HepG2 (cell line): ENCODE results near the gene PGAP3.

ENCODE experiments used
- HOXD1 ChIP-seq: sonication (generic); formaldehyde crosslinking; IDR thresholded peaks from 2 replicates; pipeline ENCODE4 v1.5.0; 2020; ENCODE audit warnings: missing genetic modification reagents
- LCORL ChIP-seq, 2 experiments: fragments of 450-650 bp in 1 of 2; sonication (generic) in 1 of 2; formaldehyde crosslinking in 1 of 2; IDR thresholded peaks; 2 replicates each; pipeline versions ENCODE4 v1.5.0 to v1.6.1; 2017 to 2020; ENCODE audit warnings: antibody characterized with exemption in 1 of 2, missing genetic modification reagents in 1 of 2
- POLR2A ChIP-seq, 2 experiments: IDR thresholded peaks; 2 replicates each; pipeline ENCODE4 v1.6.1; 2011; ENCODE audit warnings: low read depth in 2 of 2, low read length in 2 of 2, mild to moderate bottlenecking in 1 of 2, moderate library complexity in 1 of 2; ENCODE audit not compliant: insufficient read depth in 1 of 2
- ZNF577 ChIP-seq: sonication (generic); formaldehyde crosslinking; IDR thresholded peaks from 2 replicates; pipeline ENCODE4 v1.4.0; 2020; ENCODE audit warnings: mild to moderate bottlenecking, low read depth, missing genetic modification reagents, borderline replicate concordance
- TF ChIP-seq, protein P1 (sequence below): sonication (generic); formaldehyde crosslinking; IDR thresholded peaks from 2 replicates; pipeline ENCODE4 v1.5.0; 2020; ENCODE audit warnings: mild to moderate bottlenecking, missing genetic modification reagents, moderate library complexity
- TF ChIP-seq, protein P2 (sequence below): sonication (generic); formaldehyde crosslinking; IDR thresholded peaks from 2 replicates; pipeline ENCODE4 v1.8.1; 2023; ENCODE audit warnings: mild to moderate bottlenecking, missing genetic modification reagents

DNA sequence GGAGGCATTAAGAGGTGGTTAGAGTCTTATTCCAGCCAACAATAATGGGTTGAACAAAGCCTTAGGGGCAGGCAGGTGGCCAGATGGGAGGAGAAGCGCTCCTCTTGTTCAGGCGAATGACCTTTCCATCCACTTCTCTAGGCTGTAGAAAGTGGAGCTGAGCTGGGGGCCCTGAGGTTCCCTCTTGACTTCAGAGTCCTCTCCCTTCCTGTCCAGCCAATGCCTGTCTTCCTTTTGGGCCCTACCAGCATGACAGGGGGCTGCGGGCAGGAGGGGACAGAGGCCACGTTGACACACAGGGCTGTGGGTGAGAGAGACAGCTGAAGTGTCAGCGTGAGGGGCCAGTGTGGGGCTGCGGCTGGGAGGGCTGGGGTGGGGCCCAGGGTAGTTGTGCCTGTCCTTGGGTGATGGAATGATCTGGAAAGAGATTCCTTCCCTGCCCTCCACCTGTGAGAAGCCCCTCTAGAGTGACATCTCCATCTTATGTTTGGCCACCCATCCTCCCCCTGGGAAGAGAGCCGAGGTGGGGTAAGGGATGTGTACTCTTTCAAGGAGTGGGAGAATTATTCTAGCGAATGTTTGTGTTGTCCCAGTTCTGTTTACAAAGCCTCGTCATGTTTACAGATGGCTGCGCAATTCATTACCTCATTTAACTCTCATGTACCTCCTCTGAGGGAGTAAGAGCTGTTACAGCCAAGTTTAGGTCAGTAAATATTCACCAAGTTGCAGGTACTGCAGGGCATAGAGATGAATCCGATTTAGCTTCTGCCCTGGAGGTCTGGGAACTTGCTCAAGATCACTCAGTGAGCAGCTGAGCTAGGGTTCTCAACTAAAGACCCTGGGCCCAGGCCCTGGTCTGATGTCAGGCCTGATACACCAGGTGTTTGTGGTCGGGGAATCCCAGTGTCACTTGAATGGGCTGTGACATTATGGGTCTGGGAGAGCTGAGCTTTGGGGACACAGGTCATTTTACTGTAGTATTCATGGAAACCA is 15.3 kb upstream of the PGAP3 start:
- peak; percentile 21; the same call in 1 of the 2 replicates for TF ChIP-seq HOXD1 (CRISPR knock-in tag)
- TF ChIP-seq ZNF577 (CRISPR knock-in tag): no peak
- TF ChIP-seq POLR2A (IDR thresholded peaks at IDR 0.05; ENCODE audit: insufficient read depth in 1 of 2, low read depth in 2 of 2, low read length in 2 of 2): peak; percentile 47 to 54; a peak in 3 of 4 replicates
- no peak for TF ChIP-seq LCORL (IDR thresholded peaks at IDR 0.05)
- TF ChIP-seq LCORL (CRISPR knock-in tag; IDR thresholded peaks at IDR 0.05): peak; percentile 94
- TF ChIP-seq, protein P1, sequence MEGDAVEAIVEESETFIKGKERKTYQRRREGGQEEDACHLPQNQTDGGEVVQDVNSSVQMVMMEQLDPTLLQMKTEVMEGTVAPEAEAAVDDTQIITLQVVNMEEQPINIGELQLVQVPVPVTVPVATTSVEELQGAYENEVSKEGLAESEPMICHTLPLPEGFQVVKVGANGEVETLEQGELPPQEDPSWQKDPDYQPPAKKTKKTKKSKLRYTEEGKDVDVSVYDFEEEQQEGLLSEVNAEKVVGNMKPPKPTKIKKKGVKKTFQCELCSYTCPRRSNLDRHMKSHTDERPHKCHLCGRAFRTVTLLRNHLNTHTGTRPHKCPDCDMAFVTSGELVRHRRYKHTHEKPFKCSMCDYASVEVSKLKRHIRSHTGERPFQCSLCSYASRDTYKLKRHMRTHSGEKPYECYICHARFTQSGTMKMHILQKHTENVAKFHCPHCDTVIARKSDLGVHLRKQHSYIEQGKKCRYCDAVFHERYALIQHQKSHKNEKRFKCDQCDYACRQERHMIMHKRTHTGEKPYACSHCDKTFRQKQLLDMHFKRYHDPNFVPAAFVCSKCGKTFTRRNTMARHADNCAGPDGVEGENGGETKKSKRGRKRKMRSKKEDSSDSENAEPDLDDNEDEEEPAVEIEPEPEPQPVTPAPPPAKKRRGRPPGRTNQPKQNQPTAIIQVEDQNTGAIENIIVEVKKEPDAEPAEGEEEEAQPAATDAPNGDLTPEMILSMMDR (CRISPR knock-in tag): peak; percentile 44
- TF ChIP-seq, protein P2, sequence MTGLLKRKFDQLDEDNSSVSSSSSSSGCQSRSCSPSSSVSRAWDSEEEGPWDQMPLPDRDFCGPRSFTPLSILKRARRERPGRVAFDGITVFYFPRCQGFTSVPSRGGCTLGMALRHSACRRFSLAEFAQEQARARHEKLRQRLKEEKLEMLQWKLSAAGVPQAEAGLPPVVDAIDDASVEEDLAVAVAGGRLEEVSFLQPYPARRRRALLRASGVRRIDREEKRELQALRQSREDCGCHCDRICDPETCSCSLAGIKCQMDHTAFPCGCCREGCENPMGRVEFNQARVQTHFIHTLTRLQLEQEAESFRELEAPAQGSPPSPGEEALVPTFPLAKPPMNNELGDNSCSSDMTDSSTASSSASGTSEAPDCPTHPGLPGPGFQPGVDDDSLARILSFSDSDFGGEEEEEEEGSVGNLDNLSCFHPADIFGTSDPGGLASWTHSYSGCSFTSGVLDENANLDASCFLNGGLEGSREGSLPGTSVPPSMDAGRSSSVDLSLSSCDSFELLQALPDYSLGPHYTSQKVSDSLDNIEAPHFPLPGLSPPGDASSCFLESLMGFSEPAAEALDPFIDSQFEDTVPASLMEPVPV (CRISPR knock-in tag): peak; percentile 90; the same call in 1 of the 2 replicates
